Hair follicle dermal papilla cell (primary cell): ENCODE data around the gene TPGS2. TPM values are rescaled to one million over a fixed set of nuclear protein-coding genes. Genes with fewer than 3 reads are reported as not detected.

Experiments used
- total RNA-seq: library from RNA; depleted of rRNA; stranded (reverse); fragments of >200 nt; gene quantifications from 2 replicates; pipeline ENCODE4 v1.2.3, GENCODE V29; 2012

TPGS2 gene
- total RNA-seq, result 166 and 202 TPM in 2 replicates

DNA sequence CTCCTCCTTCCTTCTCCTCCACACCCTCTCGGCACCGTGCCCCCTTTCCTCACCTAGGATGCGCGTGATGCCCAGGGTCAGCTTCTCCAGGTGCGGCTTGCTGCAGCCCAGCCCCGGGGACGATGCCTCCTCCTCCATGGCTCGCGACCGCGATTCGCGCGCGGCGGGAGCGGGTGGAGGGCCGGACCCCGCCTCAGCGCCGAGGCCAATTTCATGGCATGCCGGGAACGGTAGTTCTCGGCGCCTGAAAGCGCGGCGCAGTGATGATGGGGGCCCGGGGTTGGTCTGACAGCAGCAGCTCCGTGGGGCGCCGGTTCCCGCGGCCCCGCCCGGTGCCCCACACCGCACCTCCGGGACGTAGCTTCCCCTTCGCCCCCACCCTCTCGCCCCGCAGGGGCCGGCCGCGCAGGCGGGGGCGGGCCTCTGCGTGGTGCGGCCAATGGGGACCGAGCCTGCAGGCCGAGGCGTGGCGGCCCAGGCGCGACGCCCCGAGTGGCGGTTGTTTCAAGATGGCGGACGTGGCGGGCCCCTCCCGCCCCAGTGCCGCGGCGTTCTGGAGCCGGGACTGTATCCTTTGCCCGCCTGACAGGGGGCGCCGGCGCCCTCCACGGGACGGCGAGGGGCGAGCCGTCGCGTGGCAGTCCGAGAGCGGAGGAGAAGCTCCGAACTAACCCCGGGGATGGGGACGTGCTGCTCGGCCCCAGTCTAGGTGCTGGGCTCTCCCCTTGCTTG, at the start of gene TPGS2, which contains the start of gene KIAA1328:
Gene TPGS2, minus strand, starts transcription at position 373 of the 732 bp plus-strand sequence. Its CDS starts 235 bp downstream, at position 138.
Gene KIAA1328, plus strand, starts transcription at position 498 of the 732 bp plus-strand sequence. Its CDS starts 12 bp downstream, at position 510.

Other genes with a start within 250 kb of the TPGS2 start
- gene KIAA1328, start 125 bp upstream of the TPGS2 start, total RNA-seq, result 10.1 and 12.5 TPM in 2 replicates